ENCODE data around the gene KLK2. TPM values are rescaled to one million over a fixed set of nuclear protein-coding genes. Genes with fewer than 3 reads are reported as not detected.
A peak's percentile ranks its signal among the peaks of the same experiment; 100 is the strongest.

The KLK2 gene
- total RNA-seq, 1 experiment from 2014 or later, result not detected

GRCh38 chr19:50843701-50844221, 29.5 kb upstream of the KLK2 start:
- H3F3A ChIP-seq (ENCODE audit: insufficient read depth, low read depth), result peaks cover 10% of the 10 kb centered on the region; the same call in 1 of the 2 replicates
- H3K27ac ChIP-seq, result no peak overlapping the region
- H3K79me2 ChIP-seq (ENCODE audit: low read depth), result no peaks in the 10 kb centered on the region
- TF ChIP-seq EZH2 (IDR thresholded peaks at IDR 0.05; ENCODE audit: low read depth) (no peak), CTCF (conservative IDR thresholded peaks at IDR 0.05) (no peak)
- intact Hi-C loops (cut with micrococcal nuclease; ENCODE audit: unreplicated experiment), result no loop called here
- H3K27me3 ChIP-seq (ENCODE audit: insufficient read depth, low read depth), result peaks cover 62% of the 10 kb centered on the region
- no peak overlapping the region for H3K4me3 ChIP-seq
- ChIA-PET CTCF (no interaction called here), POLR2A (ENCODE audit: unreplicated experiment) (no interaction called here)
- no TSS peak for BruUV-seq (replicated peaks)
- H3K4me1 ChIP-seq (replicated peaks; ENCODE audit: insufficient read depth), result peaks cover 15% of the 10 kb centered on the region
- H3K9me3 ChIP-seq (ENCODE audit: insufficient read depth, low read depth), result no peaks in the 10 kb centered on the region
- no peaks in the 10 kb centered on the region; the same call in 1 of the 2 replicates for H4K20me1 ChIP-seq (ENCODE audit: insufficient read depth)
- peak overlapping the region; percentile 65 for H3K4me2 ChIP-seq
- no peak overlapping the region for H2AFZ ChIP-seq
- DNase-seq, result peak in 1 of 2 experiments; percentile 60
- no peaks in the 10 kb centered on the region for H3K9me2 ChIP-seq (ENCODE audit: insufficient read depth)
- no peaks in the 10 kb centered on the region for H3K36me3 ChIP-seq (ENCODE audit: low read depth)

DNA sequence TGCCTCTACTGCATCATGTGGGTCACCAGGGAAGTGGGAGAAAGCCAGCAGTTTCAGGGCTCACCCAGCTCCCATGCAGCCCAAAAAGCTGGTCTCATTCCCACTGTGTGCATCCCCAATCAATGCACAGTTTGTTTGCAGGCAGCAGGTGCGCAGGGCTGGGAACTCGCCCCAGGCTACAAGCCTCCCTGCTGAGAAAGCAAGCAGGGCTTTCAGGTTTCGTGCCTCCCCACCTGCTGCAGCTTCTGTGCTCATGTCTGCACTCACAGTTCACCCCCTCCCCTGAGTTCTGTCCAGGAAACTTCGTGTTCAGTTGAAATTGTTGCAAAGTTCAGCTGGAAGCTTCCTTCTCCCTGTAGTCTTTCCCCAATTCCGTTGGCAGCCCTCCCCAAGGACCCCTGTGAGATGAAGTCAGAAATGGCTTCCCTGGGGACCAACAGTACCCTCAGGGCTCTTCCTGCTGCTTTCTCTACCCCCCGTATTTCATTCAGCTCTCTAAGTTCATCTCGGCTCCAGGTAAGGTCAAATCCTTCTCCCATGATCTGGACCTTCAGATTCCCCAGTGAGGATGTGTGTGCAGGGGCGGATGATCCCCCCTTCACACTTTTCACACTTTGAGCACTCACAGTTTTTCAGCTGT, 28.8 kb upstream of the KLK2 start:
- Histone ChIP-seq H3K27me3 (ENCODE audit: insufficient read depth, low read depth) (peaks cover 67% of the 10 kb centered on the region), H3K9me2 (ENCODE audit: insufficient read depth) (no peaks in the 10 kb centered on the region)
- POLR2A ChIA-PET (ENCODE audit: unreplicated experiment), result no interaction called here

GRCh38 chr19:50850738-50851137, 22.5 kb upstream of the KLK2 start:
- Histone ChIP-seq H3K9me3 (ENCODE audit: insufficient read depth, low read depth) (no peaks in the 10 kb centered on the region), H3K4me1 (replicated peaks; ENCODE audit: insufficient read depth) (no peaks in the 10 kb centered on the region), H3K27ac (no peak overlapping the region), H3K4me3 (no peak overlapping the region), H3F3A (ENCODE audit: insufficient read depth, low read depth) (no peaks in the 10 kb centered on the region), H3K9me2 (ENCODE audit: insufficient read depth) (no peaks in the 10 kb centered on the region), H2AFZ (no peak overlapping the region), H3K4me2 (no peak overlapping the region), H3K36me3 (ENCODE audit: low read depth) (no peaks in the 10 kb centered on the region), H3K27me3 (ENCODE audit: insufficient read depth, low read depth) (peaks cover 86% of the 10 kb centered on the region), H3K79me2 (ENCODE audit: low read depth) (no peaks in the 10 kb centered on the region), H4K20me1 (ENCODE audit: insufficient read depth) (no peaks in the 10 kb centered on the region; the same call in 1 of the 2 replicates)
- no TSS peak for BruUV-seq (replicated peaks)
- intact Hi-C loops (cut with micrococcal nuclease; ENCODE audit: unreplicated experiment), result no loop called here
- CTCF ChIA-PET, result no interaction called here
- TF ChIP-seq EZH2 (IDR thresholded peaks at IDR 0.05; ENCODE audit: low read depth) (no peak), CTCF (conservative IDR thresholded peaks at IDR 0.05) (no peak)
- POLR2A ChIA-PET (ENCODE audit: unreplicated experiment), result no interaction called here
- no peak for DNase-seq

More for the DNA sequence above, 28.8 kb upstream of the KLK2 start:
- Histone ChIP-seq H3K4me3 (no peak overlapping the region; the same call in 1 of the 2 replicates), H3K4me2 (peak overlapping the region; percentile 65), H3K9me3 (ENCODE audit: insufficient read depth, low read depth) (no peaks in the 10 kb centered on the region), H3K36me3 (ENCODE audit: low read depth) (no peaks in the 10 kb centered on the region), H3F3A (ENCODE audit: insufficient read depth, low read depth) (peaks cover 10% of the 10 kb centered on the region; the same call in 1 of the 2 replicates), H2AFZ (no peak overlapping the region), H3K4me1 (replicated peaks; ENCODE audit: insufficient read depth) (peaks cover 15% of the 10 kb centered on the region), H3K27ac (no peak overlapping the region), H3K79me2 (ENCODE audit: low read depth) (no peaks in the 10 kb centered on the region), H4K20me1 (ENCODE audit: insufficient read depth) (no peaks in the 10 kb centered on the region; the same call in 1 of the 2 replicates)
- intact Hi-C loops (cut with micrococcal nuclease; ENCODE audit: unreplicated experiment), result no loop called here
- BruUV-seq (replicated peaks), result no TSS peak
- DNase-seq, result peak; percentile 19 to 87
- CTCF ChIA-PET, result no interaction called here
- no peak for TF ChIP-seq EZH2 (IDR thresholded peaks at IDR 0.05; ENCODE audit: low read depth)
- TF ChIP-seq CTCF (conservative IDR thresholded peaks at IDR 0.05), result no peak
